HEK293 (cell line): ENCODE measurements around the gene THRAP3.

Experiments
- CTCF ChIA-PET: fragments of 350-600 bp; formaldehyde crosslinking; extraction: SDS; loops from one replicate; lab custom pipeline; 2021; ENCODE audit warnings: antibody characterized with exemption; lab: Yijun Ruan, JAX
- POLR2A ChIA-PET: fragments of 300-600 bp; formaldehyde crosslinking; extraction: SDS; loops from one replicate; lab custom pipeline; 2020; ENCODE audit warnings: antibody characterized with exemption, inconsistent platforms; lab: Yijun Ruan, JAX
- H3K27ac ChIP-seq: fragments of 200-500 bp; sonication (Bioruptor generic); 2 replicates; pipeline ENCODE4 v1.5.1; 2014; ENCODE audit warnings: low read depth, low read length, control low read depth, inconsistent platforms; ENCODE audit errors: extremely low read depth
- H3K36me3 ChIP-seq, 2 experiments: fragments of 200-500 bp in 1 of 2; sonication (Bioruptor generic) in 1 of 2; 1 replicate in 1 of 2; 2 replicates in 1 of 2; pipeline ENCODE4 v1.5.1; 2014 to 2017; ENCODE audit warnings: inconsistent platforms in 2 of 2, low read length in 2 of 2; ENCODE audit not compliant: control insufficient read depth in 2 of 2, insufficient read depth in 1 of 2
- H3K4me1 ChIP-seq: fragments of 200-500 bp; sonication (Bioruptor generic); 2 replicates; pipeline ENCODE4 v1.5.1; 2014; ENCODE audit warnings: mild to moderate bottlenecking, low read length, inconsistent platforms; ENCODE audit not compliant: control insufficient read depth, insufficient read depth
- H3K4me3 ChIP-seq: 2 replicates; pipeline ENCODE4 v1.5.1; 2011; ENCODE audit warnings: low read depth, mild to moderate bottlenecking, control low read depth, low read length, moderate library complexity
- H3K9me3 ChIP-seq: fragments of 200-500 bp; sonication (Bioruptor generic); 2 replicates; pipeline ENCODE4 v1.5.1; 2014; ENCODE audit warnings: low read depth, low read length, inconsistent platforms; ENCODE audit not compliant: control insufficient read depth, insufficient read depth
- BCL11A ChIP-seq: fragments of 450-650 bp; formaldehyde crosslinking; IDR thresholded peaks from 2 replicates; pipeline ENCODE4 v1.5.1; 2016; ENCODE audit warnings: low read depth, missing biosample characterization, missing genetic modification characterization
- HOXA7 ChIP-seq: sonication (generic); formaldehyde crosslinking; IDR thresholded peaks from 2 replicates; pipeline ENCODE4 v1.8.1; 2022; ENCODE audit warnings: missing genetic modification reagents, borderline replicate concordance
- KLF1 ChIP-seq: fragments of 450-650 bp; formaldehyde crosslinking; IDR thresholded peaks from 2 replicates; pipeline ENCODE4 v1.5.1; 2016; ENCODE audit warnings: missing biosample characterization, missing genetic modification characterization
- PRDM1 ChIP-seq: fragments of 450-650 bp; formaldehyde crosslinking; IDR thresholded peaks from 2 replicates; pipeline ENCODE4; 2016; ENCODE audit warnings: missing biosample characterization, missing genetic modification characterization
- SALL2 ChIP-seq: fragments of 450-650 bp; formaldehyde crosslinking; IDR thresholded peaks from 2 replicates; pipeline ENCODE4 v1.5.0; 2017; ENCODE audit warnings: missing biosample characterization, mild to moderate bottlenecking, missing genetic modification characterization, borderline replicate concordance
- ZBTB20 ChIP-seq: fragments of 450-650 bp; formaldehyde crosslinking; IDR thresholded peaks from 2 replicates; pipeline ENCODE4 v1.5.1; 2016; ENCODE audit warnings: missing biosample characterization, missing genetic modification characterization
- ZFP41 ChIP-seq: fragments of 450-650 bp; formaldehyde crosslinking; IDR thresholded peaks from 2 replicates; pipeline ENCODE4 v1.5.1; 2016; ENCODE audit warnings: missing biosample characterization, missing genetic modification characterization, borderline replicate concordance
- ZFP69B ChIP-seq: fragments of 450-650 bp; formaldehyde crosslinking; IDR thresholded peaks from 2 replicates; pipeline ENCODE4 v1.5.1; 2016; ENCODE audit warnings: missing biosample characterization, missing genetic modification characterization
- ZIC2 ChIP-seq: fragments of 450-650 bp; formaldehyde crosslinking; IDR thresholded peaks from 2 replicates; pipeline ENCODE4 v1.5.1; 2016; ENCODE audit warnings: missing biosample characterization, missing genetic modification characterization
- ZNF114 ChIP-seq: fragments of 450-650 bp; formaldehyde crosslinking; IDR thresholded peaks from 2 replicates; pipeline ENCODE4 v1.5.0; 2017; ENCODE audit warnings: missing biosample characterization, missing genetic modification characterization
- ZNF138 ChIP-seq: fragments of 450-650 bp; formaldehyde crosslinking; IDR thresholded peaks from 2 replicates; pipeline ENCODE4 v1.5.1; 2016; ENCODE audit warnings: missing biosample characterization, missing genetic modification characterization, borderline replicate concordance
- ZNF19 ChIP-seq: fragments of 450-650 bp; formaldehyde crosslinking; IDR thresholded peaks from 2 replicates; pipeline ENCODE4; 2016; ENCODE audit warnings: missing biosample characterization, missing genetic modification characterization, low read depth
- ZNF2 ChIP-seq: fragments of 450-650 bp; formaldehyde crosslinking; IDR thresholded peaks from 2 replicates; pipeline ENCODE4 v1.5.1; 2016; ENCODE audit warnings: missing biosample characterization, missing genetic modification characterization
- ZNF362 ChIP-seq: fragments of 450-650 bp; formaldehyde crosslinking; IDR thresholded peaks from 2 replicates; pipeline ENCODE4 v1.5.1; 2016; ENCODE audit warnings: missing biosample characterization, missing genetic modification characterization
- ZNF391 ChIP-seq: fragments of 450-650 bp; formaldehyde crosslinking; IDR thresholded peaks from 2 replicates; pipeline ENCODE4 v1.5.1; 2016; ENCODE audit warnings: low read depth, missing biosample characterization, missing genetic modification characterization, borderline replicate concordance
- ZNF449 ChIP-seq: fragments of 450-650 bp; formaldehyde crosslinking; IDR thresholded peaks from 2 replicates; pipeline ENCODE4 v1.5.1; 2017; ENCODE audit warnings: missing biosample characterization, mild to moderate bottlenecking, missing genetic modification characterization, moderate library complexity
- ZNF501 ChIP-seq: fragments of 450-650 bp; formaldehyde crosslinking; IDR thresholded peaks from 2 replicates; pipeline ENCODE4 v1.5.1; 2016; ENCODE audit warnings: missing biosample characterization, missing genetic modification characterization
- ZNF518A ChIP-seq: fragments of 450-650 bp; formaldehyde crosslinking; conservative IDR thresholded peaks from 2 replicates; pipeline ENCODE4 v1.5.1; 2016; ENCODE audit warnings: low read depth, missing biosample characterization, missing genetic modification characterization
- ZNF560 ChIP-seq: fragments of 450-650 bp; formaldehyde crosslinking; IDR thresholded peaks from 2 replicates; pipeline ENCODE4 v1.5.1; 2017; ENCODE audit warnings: missing biosample characterization, missing genetic modification characterization, borderline replicate concordance
- ZNF561 ChIP-seq: fragments of 450-650 bp; IDR thresholded peaks from 2 replicates; pipeline ENCODE4 v1.5.1; 2018; ENCODE audit warnings: missing biosample characterization, missing genetic modification characterization, borderline replicate concordance
- ZNF571 ChIP-seq: fragments of 450-650 bp; formaldehyde crosslinking; IDR thresholded peaks from 2 replicates; pipeline ENCODE4 v1.5.0; 2017; ENCODE audit warnings: missing biosample characterization, missing genetic modification characterization
- ZNF623 ChIP-seq: fragments of 450-650 bp; formaldehyde crosslinking; IDR thresholded peaks from 2 replicates; pipeline ENCODE4 v1.5.1; 2016; ENCODE audit warnings: missing biosample characterization, missing genetic modification characterization
- ZNF629 ChIP-seq: fragments of 450-650 bp; formaldehyde crosslinking; IDR thresholded peaks from 2 replicates; pipeline ENCODE4 v1.5.1; 2017; ENCODE audit warnings: missing biosample characterization, missing genetic modification characterization
- ZNF792 ChIP-seq: fragments of 450-650 bp; formaldehyde crosslinking; IDR thresholded peaks from 2 replicates; pipeline ENCODE4 v1.5.1; 2016; ENCODE audit warnings: missing biosample characterization, missing genetic modification characterization
- ZSCAN18 ChIP-seq: fragments of 450-650 bp; formaldehyde crosslinking; IDR thresholded peaks from 2 replicates; pipeline ENCODE4 v1.5.1; 2016; ENCODE audit warnings: missing biosample characterization, missing genetic modification characterization
- ZSCAN23 ChIP-seq: fragments of 450-650 bp; formaldehyde crosslinking; IDR thresholded peaks from 2 replicates; pipeline ENCODE4 v1.5.1; 2016; ENCODE audit warnings: missing biosample characterization, missing genetic modification characterization
- ZXDB ChIP-seq: fragments of 450-650 bp; formaldehyde crosslinking; IDR thresholded peaks from 2 replicates; pipeline ENCODE4 v1.5.1; 2016; ENCODE audit warnings: missing biosample characterization, missing genetic modification characterization

THRAP3 gene

GRCh38 chr1:36223381-36223995 is 755 bp upstream of the THRAP3 start (continued):
- TF ChIP-seq ZNF138 (tag by site-specific recombination) (no peak), ZFP41 (tag by site-specific recombination) (no peak), SALL2 (tag by site-specific recombination) (no peak), PRDM1 (tag by site-specific recombination) (peak; percentile 56), ZSCAN23 (tag by site-specific recombination) (no peak), ZNF623 (no peak), ZNF2 (tag by site-specific recombination) (no peak; the same call in 1 of the 2 replicates), ZIC2 (tag by site-specific recombination) (no peak), ZNF561 (tag by site-specific recombination) (0 out of 2 replicates have a peak, but pooled peaks have one; percentile 22), ZNF560 (no peak)

- peak overlapping the region; percentile 76 for H3K27ac ChIP-seq
- H3K36me3 ChIP-seq = peaks cover 11 to 34% of the 10 kb centered on the region in 2 experiments; a peak in 2 of 3 replicates
- H3K4me3 ChIP-seq = peak overlapping the region; percentile 98
- no peaks in the 10 kb centered on the region for H3K4me1 ChIP-seq
- CTCF ChIA-PET = interaction anchor here (1.0 to 2.6 kb wide), 13 partner anchors 10 to 342 kb away, joined by 3 to 24 read pairs (median 4); partner anchors contain the start of genes AGO1 and TRAPPC3
- H3K9me3 ChIP-seq = no peaks in the 10 kb centered on the region
- POLR2A ChIA-PET = interaction anchor here (0.7 to 2.2 kb wide), 13 partner anchors 9 to 164 kb away, joined by 3 to 24 read pairs (median 4); partner anchors contain the start of gene TRAPPC3
- TF ChIP-seq KLF1 (tag by site-specific recombination) = no peak; the same call in 1 of the 2 replicates
- no peak for TF ChIP-seq ZFP69B (tag by site-specific recombination)
- no peak for TF ChIP-seq ZNF629 (tag by site-specific recombination)
- peak; percentile 53; the same call in 1 of the 2 replicates for TF ChIP-seq ZNF391 (tag by site-specific recombination)
- TF ChIP-seq ZXDB (tag by site-specific recombination) = peak; percentile 82; the same call in 1 of the 2 replicates
- no peak for TF ChIP-seq ZNF114 (tag by site-specific recombination)
- TF ChIP-seq ZNF501 (tag by site-specific recombination) = peak; percentile 81
- no peak for TF ChIP-seq ZNF571
- 0 out of 2 replicates have a peak, but pooled peaks have one; percentile 76 for TF ChIP-seq ZNF792
- TF ChIP-seq BCL11A (tag by site-specific recombination) = no peak
- no peak for TF ChIP-seq ZNF362 (tag by site-specific recombination)
- TF ChIP-seq ZBTB20 = no peak
- 0 out of 2 replicates have a peak, but pooled peaks have one; percentile 19 for TF ChIP-seq ZSCAN18 (tag by site-specific recombination)
- no peak for TF ChIP-seq HOXA7
- TF ChIP-seq ZNF19 (tag by site-specific recombination) = no peak
- no peak for TF ChIP-seq ZNF518A (tag by site-specific recombination)
- no peak; the same call in 1 of the 2 replicates for TF ChIP-seq ZNF449 (tag by site-specific recombination)
These were observed 467 bp downstream of the THRAP3 start for GRCh38 chr1:36224537-36225282.
